Tibial artery (tissue), 4 donors: ENCODE results near the gene PPRC1.

Experiments used
- DNase-seq, 2 donors: peaks; one replicate each; pipeline ENCODE4 v3.0.0-alpha.2; 2019
- H3K27ac ChIP-seq, 2 donors: fragments of 200-600 bp; sonication (generic) in 1 of 2; 1 replicate in 1 of 2; 2 replicates in 1 of 2; pipeline ENCODE4 v1.5.1; 2018 to 2019; ENCODE audit warnings: mild to moderate bottlenecking in 1 of 2
- H3K27me3 ChIP-seq, 2 donors: fragments of 200-600 bp; sonication (generic) in 1 of 2; one replicate each; pipeline versions ENCODE4 v1.5.1 to v1.6.0; 2016 to 2019
- H3K36me3 ChIP-seq, 3 donors: fragments of 200-600 bp; sonication (generic) in 2 of 3; one replicate each; pipeline ENCODE4 v1.5.1; 2016 to 2019; ENCODE audit warnings: mild to moderate bottlenecking in 2 of 3
- H3K4me1 ChIP-seq, 4 donors: fragments of 200-600 bp; sonication (generic) in 2 of 4; 1 replicate in 3 of 4; 2 replicates in 1 of 4; pipeline ENCODE4 v1.5.1; 2016 to 2019
- H3K4me3 ChIP-seq, 2 donors: fragments of 200-600 bp; sonication (generic) in 1 of 2; 1 replicate in 1 of 2; 2 replicates in 1 of 2; pipeline ENCODE4 v1.5.1; 2018 to 2019; ENCODE audit warnings: mild to moderate bottlenecking in 2 of 2
- H3K9me3 ChIP-seq, 3 donors: fragments of 200-600 bp; sonication (generic) in 1 of 3; one replicate each; pipeline ENCODE4 v1.5.1; 2016 to 2019
- intact Hi-C: fragments of 100-400 bp; cut with DNase I; formaldehyde crosslinking; loops from one replicate; pipeline ENCODE4 v1.15.0; 2023; ENCODE audit warnings: low total_unique reads
- TF ChIP-seq, protein P1 (sequence below), 2 experiments: fragments of 200-600 bp in 1 of 2; fragments of 450-650 bp in 1 of 2; IDR thresholded peaks; one replicate each; pipeline ENCODE4 v1.5.1; 2017 to 2019; ENCODE audit warnings: antibody characterized with exemption in 2 of 2, mild to moderate bottlenecking in 1 of 2, moderate library complexity in 1 of 2

PPRC1 gene

DNA sequence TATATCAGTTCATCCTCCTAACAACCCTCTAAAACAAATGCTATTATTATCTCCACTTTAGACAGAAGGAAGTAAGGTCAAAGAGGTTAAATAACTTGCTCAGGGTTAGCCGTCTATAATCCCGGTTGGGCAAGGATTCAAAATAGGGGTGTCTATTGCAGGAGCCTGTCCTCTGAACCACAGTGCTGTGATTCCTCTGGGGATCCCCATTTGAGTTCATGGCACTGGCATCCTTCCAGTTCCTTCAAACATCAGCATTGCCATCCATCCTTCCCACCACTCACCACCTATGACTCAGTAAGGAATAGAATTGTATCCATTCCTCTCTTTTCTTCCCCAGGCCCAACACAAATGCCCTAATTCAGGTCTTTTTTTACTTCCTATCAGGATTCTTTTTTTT, 42.1 kb upstream of the PPRC1 start:
- intact Hi-C loops = no loop called here
- no peaks in the 10 kb centered on the region for H3K4me1 ChIP-seq
- no peak overlapping the region for H3K27ac ChIP-seq
- no peak overlapping the region for H3K4me3 ChIP-seq
- H3K36me3 ChIP-seq = no peaks in the 10 kb centered on the region
- TF ChIP-seq, protein P1, sequence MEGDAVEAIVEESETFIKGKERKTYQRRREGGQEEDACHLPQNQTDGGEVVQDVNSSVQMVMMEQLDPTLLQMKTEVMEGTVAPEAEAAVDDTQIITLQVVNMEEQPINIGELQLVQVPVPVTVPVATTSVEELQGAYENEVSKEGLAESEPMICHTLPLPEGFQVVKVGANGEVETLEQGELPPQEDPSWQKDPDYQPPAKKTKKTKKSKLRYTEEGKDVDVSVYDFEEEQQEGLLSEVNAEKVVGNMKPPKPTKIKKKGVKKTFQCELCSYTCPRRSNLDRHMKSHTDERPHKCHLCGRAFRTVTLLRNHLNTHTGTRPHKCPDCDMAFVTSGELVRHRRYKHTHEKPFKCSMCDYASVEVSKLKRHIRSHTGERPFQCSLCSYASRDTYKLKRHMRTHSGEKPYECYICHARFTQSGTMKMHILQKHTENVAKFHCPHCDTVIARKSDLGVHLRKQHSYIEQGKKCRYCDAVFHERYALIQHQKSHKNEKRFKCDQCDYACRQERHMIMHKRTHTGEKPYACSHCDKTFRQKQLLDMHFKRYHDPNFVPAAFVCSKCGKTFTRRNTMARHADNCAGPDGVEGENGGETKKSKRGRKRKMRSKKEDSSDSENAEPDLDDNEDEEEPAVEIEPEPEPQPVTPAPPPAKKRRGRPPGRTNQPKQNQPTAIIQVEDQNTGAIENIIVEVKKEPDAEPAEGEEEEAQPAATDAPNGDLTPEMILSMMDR (IDR thresholded peaks at IDR 0.05) = no peak
- no peak for DNase-seq
- no peaks in the 10 kb centered on the region for H3K27me3 ChIP-seq
- H3K9me3 ChIP-seq = no peaks in the 10 kb centered on the region

DNA sequence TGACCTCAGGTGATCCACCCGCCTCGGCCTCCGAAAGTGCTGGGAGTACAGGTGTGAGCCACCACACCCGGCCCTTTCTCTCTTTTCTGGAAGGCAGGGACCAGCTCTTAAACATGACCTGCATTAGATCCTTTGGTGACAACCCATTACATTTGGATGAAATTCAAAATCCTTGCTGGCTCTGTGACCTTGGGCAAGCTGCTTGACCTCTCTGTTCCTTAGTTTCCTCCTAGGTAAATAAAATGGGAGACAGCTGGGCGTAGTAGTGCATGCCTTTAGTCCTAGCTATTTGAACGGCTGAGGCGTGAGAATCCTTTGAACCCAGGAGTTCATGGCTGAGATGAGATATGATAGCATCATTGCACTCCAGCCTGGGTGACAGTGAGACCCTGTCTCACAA, 36.4 kb upstream of the PPRC1 start:
- Histone ChIP-seq H3K4me3 (no peak overlapping the region), H3K4me1 (no peaks in the 10 kb centered on the region), H3K9me3 (no peaks in the 10 kb centered on the region), H3K27ac (no peak overlapping the region), H3K27me3 (no peaks in the 10 kb centered on the region), H3K36me3 (no peaks in the 10 kb centered on the region)
- intact Hi-C loops = no loop called here
- TF ChIP-seq, protein P1 (IDR thresholded peaks at IDR 0.05) = no peak
- DNase-seq = no peak

DNA sequence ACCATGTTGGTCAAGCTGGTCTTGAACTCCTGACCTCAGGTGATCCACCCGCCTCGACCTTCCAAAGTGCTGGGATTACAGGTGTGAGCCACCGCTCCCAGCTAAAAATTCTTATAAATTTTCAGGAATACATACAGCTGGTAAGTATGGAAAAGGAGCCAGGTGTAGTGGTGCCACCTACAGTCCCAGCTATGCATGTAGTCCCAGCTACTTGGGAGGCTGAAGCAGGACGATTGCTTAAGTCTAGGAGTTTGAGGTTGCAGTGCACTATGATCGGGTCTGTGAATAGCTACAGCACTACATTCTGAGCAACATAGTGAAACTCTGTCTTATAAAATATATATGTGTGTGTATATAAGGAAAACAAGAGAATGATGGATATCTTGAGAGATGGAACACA, 31.7 kb upstream of the PPRC1 start:
- Histone ChIP-seq H3K9me3 (no peaks in the 10 kb centered on the region), H3K4me1 (no peaks in the 10 kb centered on the region), H3K27me3 (no peaks in the 10 kb centered on the region), H3K27ac (no peak overlapping the region), H3K36me3 (peaks cover 0 to 3% (median 0%) of the 10 kb centered on the region in 3 donors), H3K4me3 (no peak overlapping the region)
- TF ChIP-seq, protein P1 (IDR thresholded peaks at IDR 0.05) = no peak
- intact Hi-C loops = no loop called here
- DNase-seq = no peak

DNA sequence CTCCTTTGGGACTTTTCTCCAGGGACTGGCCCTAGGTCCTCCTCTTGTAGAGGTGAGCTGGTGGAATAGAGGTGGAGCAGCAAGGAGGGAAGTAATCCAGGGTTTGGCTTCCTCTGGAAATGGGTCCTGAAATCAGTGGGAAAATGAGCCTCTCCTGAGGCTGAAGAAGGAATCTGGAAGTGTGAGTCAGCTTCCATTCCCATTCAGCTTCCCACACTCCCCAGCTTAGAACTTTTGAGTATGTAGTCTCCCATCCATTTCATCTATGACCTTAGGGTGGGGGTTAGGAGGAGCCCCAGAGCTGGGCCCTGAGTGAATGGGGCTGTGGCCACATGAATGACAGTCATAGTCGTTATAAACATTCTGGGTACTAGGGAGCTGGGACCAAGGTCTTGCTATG, 30.4 kb upstream of the PPRC1 start:
- no peak for DNase-seq
- intact Hi-C loops = no loop called here
- no peaks in the 10 kb centered on the region for H3K4me1 ChIP-seq
- H3K9me3 ChIP-seq = no peaks in the 10 kb centered on the region
- H3K27me3 ChIP-seq = no peaks in the 10 kb centered on the region
- H3K27ac ChIP-seq = no peak overlapping the region
- peaks cover 4 to 14% (median 6%) of the 10 kb centered on the region in 3 donors for H3K36me3 ChIP-seq
- TF ChIP-seq, protein P1 (IDR thresholded peaks at IDR 0.05) = no peak
- no peak overlapping the region for H3K4me3 ChIP-seq

DNA sequence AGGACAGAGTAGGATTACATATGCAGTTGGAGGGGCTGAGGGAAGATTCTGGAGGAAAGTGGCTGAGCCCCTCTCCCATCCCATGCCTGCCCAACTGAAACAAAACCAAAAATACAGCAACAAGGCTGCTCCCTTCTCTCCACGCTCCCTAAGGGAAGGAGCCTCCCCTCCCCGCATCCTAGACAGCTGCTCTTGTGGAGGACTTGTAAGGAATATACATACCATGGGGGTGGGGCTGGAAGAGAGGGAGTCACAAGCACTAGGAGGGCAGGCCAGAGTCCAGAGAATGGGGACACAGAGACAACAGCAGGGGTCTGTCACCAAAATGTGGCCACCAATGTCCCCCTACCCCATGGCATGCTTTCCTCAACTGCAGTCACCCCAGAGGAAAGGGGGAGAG, 25.8 kb upstream of the PPRC1 start:
- TF ChIP-seq, protein P1 (IDR thresholded peaks at IDR 0.05) = no peak
- no peak overlapping the region for H3K4me3 ChIP-seq

More for the DNA sequence above, 25.8 kb upstream of the PPRC1 start:
- intact Hi-C loops = no loop called here
- Histone ChIP-seq H3K27ac (no peak overlapping the region), H3K36me3 (peaks cover 45 to 55% (median 49%) of the 10 kb centered on the region in 3 donors), H3K4me1 (no peaks in the 10 kb centered on the region), H3K9me3 (no peaks in the 10 kb centered on the region), H3K27me3 (no peaks in the 10 kb centered on the region)
- DNase-seq = no peak
